PC-3 (cell line): ENCODE results near the gene CCDC141. TPM values are rescaled to one million over a fixed set of nuclear protein-coding genes. Genes with fewer than 3 reads are reported as not detected.
"Not testable (repeated sequence)": the region's sequence is repeated elsewhere in the genome, so short reads cannot be mapped to it uniquely, and the experiment has no call there.

Source experiments
- ATAC-seq: fragments of 200-7000 bp; cut with Tn5 transposase; 2 replicates; pipeline ENCODE4 v1.9.1; 2020; ENCODE audit warnings: mild to moderate bottlenecking, moderate library complexity
- BruUV-seq: library from RNA; stranded (reverse); fragments of 400-500 nt; replicated peaks from 2 replicates; lab custom pipeline; 2021; lab: Mats Ljungman, UMichigan
- CTCF ChIA-PET: fragments of 300-600 bp; sonication (Branson Sonifier 250); formaldehyde crosslinking; loops from one replicate; lab custom pipeline; 2022; ENCODE audit warnings: antibody characterized with exemption; lab: Charles Lee
- POLR2A ChIA-PET: fragments of 300-600 bp; sonication (Branson Sonifier 250); formaldehyde crosslinking; loops from one replicate; lab custom pipeline; 2022; ENCODE audit warnings: antibody characterized with exemption; ENCODE audit not compliant: unreplicated experiment; lab: Charles Lee
- DNase-seq: peaks from one replicate; pipeline ENCODE4 v3.0.0-alpha.2; 2015
- H2AFZ ChIP-seq: fragments of 300-600 bp; sonication (generic); 2 replicates; pipeline ENCODE4 v1.6.0; 2016; ENCODE audit warnings: antibody characterized with exemption, low read length
- H3F3A ChIP-seq: fragments of 300-600 bp; sonication (generic); one replicate; pipeline ENCODE4 v1.6.0; 2017; ENCODE audit warnings: antibody characterized with exemption, low read length, control low read depth, mild to moderate bottlenecking; ENCODE audit not compliant: unreplicated experiment
- H3K27ac ChIP-seq: fragments of 300-600 bp; sonication (generic); 2 replicates; pipeline ENCODE4 v1.5.1; 2016; ENCODE audit warnings: mild to moderate bottlenecking, low read length
- H3K27me3 ChIP-seq: fragments of 300-600 bp; sonication (generic); 2 replicates; pipeline ENCODE4 v1.6.1; 2016; ENCODE audit warnings: low read length, mixed read lengths
- H3K36me3 ChIP-seq: fragments of 300-600 bp; sonication (generic); 2 replicates; pipeline ENCODE4 v1.6.1; 2016; ENCODE audit warnings: low read depth, mixed run types, low read length, mixed read lengths
- H3K4me1 ChIP-seq: fragments of 300-600 bp; sonication (generic); 2 replicates; pipeline ENCODE4 v1.5.1; 2016; ENCODE audit warnings: low read length; ENCODE audit not compliant: insufficient read depth
- H3K4me2 ChIP-seq: fragments of 300-600 bp; sonication (generic); 2 replicates; pipeline ENCODE4 v1.6.0; 2016; ENCODE audit warnings: low read length
- H3K4me3 ChIP-seq: fragments of 300-600 bp; sonication (generic); 2 replicates; pipeline ENCODE4 v1.5.1; 2016; ENCODE audit warnings: mild to moderate bottlenecking, low read length, mixed read lengths
- H3K79me2 ChIP-seq: fragments of 300-600 bp; sonication (generic); 2 replicates; pipeline ENCODE4 v1.6.1; 2017; ENCODE audit warnings: low read length, mixed read lengths
- H3K9ac ChIP-seq: fragments of 300-600 bp; sonication (generic); 2 replicates; pipeline ENCODE4 v1.6.0; 2016; ENCODE audit warnings: mild to moderate bottlenecking, low read length
- H3K9me2 ChIP-seq: fragments of 300-600 bp; sonication (generic); replicated peaks from 2 replicates; pipeline ENCODE4 v1.6.1; 2016; ENCODE audit warnings: mixed run types, low read length, mixed read lengths
- H3K9me3 ChIP-seq: fragments of 300-600 bp; sonication (generic); 2 replicates; pipeline ENCODE4 v1.6.1; 2016; ENCODE audit warnings: low read length, mixed read lengths
- H4K20me1 ChIP-seq: fragments of 300-600 bp; sonication (generic); 2 replicates; pipeline ENCODE4 v1.6.1; 2016; ENCODE audit warnings: low read length, mixed read lengths
- EZH2 ChIP-seq: fragments of 300-600 bp; sonication (generic); IDR thresholded peaks from one replicate; pipeline ENCODE4 v1.6.1; 2017; ENCODE audit warnings: antibody characterized with exemption, mild to moderate bottlenecking, low read length; ENCODE audit not compliant: unreplicated experiment
- EZH2phosphoT487 ChIP-seq: fragments of 300-600 bp; sonication (generic); IDR thresholded peaks from 2 replicates; pipeline ENCODE4 v1.6.1; 2018; ENCODE audit warnings: mild to moderate bottlenecking, antibody characterized with exemption, low read length, borderline replicate concordance
- intact Hi-C: fragments of 100-400 bp; cut with micrococcal nuclease; formaldehyde crosslinking; loops from 2 replicates; pipeline ENCODE4 v1.9.0; 2023
- total RNA-seq: library from RNA; depleted of rRNA; stranded (reverse); fragments of >200 nt; gene quantifications from 2 replicates; pipeline ENCODE4 v1.2.3, GENCODE V29; 2014
- TF ChIP-seq, protein P1 (sequence below): fragments of 300-600 bp; sonication (generic); conservative IDR thresholded peaks from 2 replicates; pipeline ENCODE4 v1.5.1; 2017; ENCODE audit warnings: antibody characterized with exemption, low read depth, mild to moderate bottlenecking, low read length

Gene CCDC141
- total RNA-seq, 1 experiment from 2014 or later = 1.1 TPM

GRCh38 chr2:179020156-179020750 lies 29.7 kb downstream of the CCDC141 start:
- Histone ChIP-seq H3K9me3 (no peaks in the 10 kb centered on the region), H3K79me2 (no peaks in the 10 kb centered on the region), H3K27me3 (no peaks in the 10 kb centered on the region), H3K9ac (no peak overlapping the region), H3K4me1 (no peaks in the 10 kb centered on the region), H3F3A (no peaks in the 10 kb centered on the region), H4K20me1 (no peaks in the 10 kb centered on the region), H3K36me3 (no peaks in the 10 kb centered on the region), H3K4me3 (no peak overlapping the region), H3K27ac (no peak overlapping the region), H2AFZ (no peak overlapping the region), H3K9me2 (no peaks in the 10 kb centered on the region), H3K4me2 (no peak overlapping the region)
- TF ChIP-seq EZH2phosphoT487 = no peak
- TF ChIP-seq, protein P1, sequence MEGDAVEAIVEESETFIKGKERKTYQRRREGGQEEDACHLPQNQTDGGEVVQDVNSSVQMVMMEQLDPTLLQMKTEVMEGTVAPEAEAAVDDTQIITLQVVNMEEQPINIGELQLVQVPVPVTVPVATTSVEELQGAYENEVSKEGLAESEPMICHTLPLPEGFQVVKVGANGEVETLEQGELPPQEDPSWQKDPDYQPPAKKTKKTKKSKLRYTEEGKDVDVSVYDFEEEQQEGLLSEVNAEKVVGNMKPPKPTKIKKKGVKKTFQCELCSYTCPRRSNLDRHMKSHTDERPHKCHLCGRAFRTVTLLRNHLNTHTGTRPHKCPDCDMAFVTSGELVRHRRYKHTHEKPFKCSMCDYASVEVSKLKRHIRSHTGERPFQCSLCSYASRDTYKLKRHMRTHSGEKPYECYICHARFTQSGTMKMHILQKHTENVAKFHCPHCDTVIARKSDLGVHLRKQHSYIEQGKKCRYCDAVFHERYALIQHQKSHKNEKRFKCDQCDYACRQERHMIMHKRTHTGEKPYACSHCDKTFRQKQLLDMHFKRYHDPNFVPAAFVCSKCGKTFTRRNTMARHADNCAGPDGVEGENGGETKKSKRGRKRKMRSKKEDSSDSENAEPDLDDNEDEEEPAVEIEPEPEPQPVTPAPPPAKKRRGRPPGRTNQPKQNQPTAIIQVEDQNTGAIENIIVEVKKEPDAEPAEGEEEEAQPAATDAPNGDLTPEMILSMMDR = peak; percentile 85
- DNase-seq = peak; percentile 81
- intact Hi-C loops = loop anchor here (2.0 kb wide), 1 partner anchor 257 kb away; no protein-coding TSS in a partner anchor
- BruUV-seq = no TSS peak
- ChIA-PET CTCF (interaction anchor here (0.5 to 1.7 kb wide), 3 partner anchors 31 to 300 kb away, joined by 6 to 13 read pairs (median 6); no protein-coding TSS in a partner anchor), POLR2A (no interaction called here)
- ATAC-seq = peak; percentile 79

GRCh38 chr2:179019260-179019659 lies 30.7 kb downstream of the CCDC141 start:
- no peaks in the 10 kb centered on the region for H3K79me2 ChIP-seq
- H3K27ac ChIP-seq = no peak overlapping the region
- POLR2A ChIA-PET = no interaction called here
- H2AFZ ChIP-seq = no peak overlapping the region
- no peaks in the 10 kb centered on the region for H3K36me3 ChIP-seq
- BruUV-seq = no TSS peak
- no peaks in the 10 kb centered on the region for H3K9me3 ChIP-seq
- H3K27me3 ChIP-seq = no peaks in the 10 kb centered on the region
- H3K4me1 ChIP-seq = no peaks in the 10 kb centered on the region
- CTCF ChIA-PET = interaction anchor here (1.7 kb wide), 1 partner anchor 258 kb away, joined by 6 read pairs; no protein-coding TSS in a partner anchor
- intact Hi-C loops = no loop called here
- H3K9me2 ChIP-seq = no peaks in the 10 kb centered on the region
- no peaks in the 10 kb centered on the region for H4K20me1 ChIP-seq
- no peak overlapping the region for H3K4me3 ChIP-seq
- TF ChIP-seq, protein P1 = no peak
- TF ChIP-seq EZH2phosphoT487 = no peak
- no peak for TF ChIP-seq EZH2
- H3F3A ChIP-seq = no peaks in the 10 kb centered on the region
- no peak for ATAC-seq
- no peak overlapping the region for H3K9ac ChIP-seq
- no peak overlapping the region for H3K4me2 ChIP-seq
- DNase-seq = no peak

DNA sequence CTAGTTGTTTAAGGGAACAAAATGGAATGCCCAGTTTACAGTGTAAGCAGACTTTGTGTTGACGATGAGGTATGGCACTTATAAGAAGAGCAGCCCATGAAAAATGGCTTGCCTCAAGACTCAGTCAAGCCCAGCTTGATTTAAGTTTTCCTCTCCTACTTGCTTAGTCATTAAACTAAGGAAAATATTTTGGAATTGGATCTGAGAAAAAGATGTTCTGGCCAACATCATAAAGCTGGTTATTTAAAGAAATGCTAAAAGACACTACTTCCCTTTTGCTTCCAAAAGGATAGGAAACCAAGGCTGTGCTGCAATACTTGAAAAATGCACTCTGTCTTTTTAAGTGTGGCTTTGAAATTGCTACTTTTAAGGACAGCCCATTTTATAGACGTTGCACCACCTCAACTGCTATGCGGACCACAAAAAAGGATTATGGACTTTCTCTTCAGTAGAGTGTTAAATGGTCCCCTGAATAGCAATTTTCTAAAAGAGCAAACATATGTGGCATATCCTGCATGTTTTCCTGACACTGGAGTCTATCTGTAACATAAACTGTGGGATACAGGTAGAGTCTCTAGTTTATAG lies 32.1 kb downstream of the CCDC141 start:
- ATAC-seq (no peak), DNase-seq (no peak)
- TF ChIP-seq, protein P1 = no peak
- no peak for TF ChIP-seq EZH2
- TF ChIP-seq EZH2phosphoT487 = no peak
- POLR2A ChIA-PET = no interaction called here
- Histone ChIP-seq H3K9me2 (no peaks in the 10 kb centered on the region), H2AFZ (no peak overlapping the region), H3K79me2 (no peaks in the 10 kb centered on the region), H3K4me2 (no peak overlapping the region), H3K36me3 (no peaks in the 10 kb centered on the region), H3K27ac (no peak overlapping the region), H4K20me1 (no peaks in the 10 kb centered on the region), H3K9ac (no peak overlapping the region), H3K4me3 (no peak overlapping the region), H3K9me3 (no peaks in the 10 kb centered on the region), H3K27me3 (no peaks in the 10 kb centered on the region), H3K4me1 (no peaks in the 10 kb centered on the region), H3F3A (no peaks in the 10 kb centered on the region)
- no TSS peak for BruUV-seq
- CTCF ChIA-PET = no interaction called here
- intact Hi-C loops = no loop called here

DNA sequence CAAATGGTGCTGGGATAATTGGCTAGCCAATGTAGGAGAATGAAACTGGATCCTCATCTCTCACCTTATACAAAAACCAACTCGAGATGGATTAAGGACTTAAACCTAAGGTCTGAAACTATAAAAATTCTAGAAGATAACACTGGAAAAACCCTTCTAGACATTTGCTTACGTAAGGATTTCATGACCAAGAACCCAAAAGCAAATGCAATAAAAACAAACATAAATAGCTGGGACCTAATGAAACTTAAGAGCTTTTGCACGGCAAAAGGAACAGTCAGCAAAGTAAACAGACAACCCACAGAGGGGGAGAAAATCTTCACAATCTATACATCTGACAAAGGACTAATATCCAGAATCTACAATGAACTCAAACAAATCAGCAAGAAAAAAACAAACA lies 35.7 kb downstream of the CCDC141 start:
- H4K20me1 ChIP-seq, H3K27me3 ChIP-seq, BruUV-seq, H3K36me3 ChIP-seq, ATAC-seq, H3K9me2 ChIP-seq, intact Hi-C loops, H3K4me1 ChIP-seq, H3K79me2 ChIP-seq, H3K4me3 ChIP-seq, CTCF ChIA-PET, H3K9me3 ChIP-seq, H3F3A ChIP-seq, H2AFZ ChIP-seq, H3K4me2 ChIP-seq, H3K9ac ChIP-seq: not testable (repeated sequence)
- POLR2A ChIA-PET = interaction anchor here (0.6 kb wide), 1 partner anchor 1082 kb away, joined by 3 read pairs; no protein-coding TSS in a partner anchor
- peak overlapping the region; percentile 30; the same call in 1 of the 2 replicates for H3K27ac ChIP-seq
- peak; percentile 26 for DNase-seq
